HG03064 (cell line): Measurements from ENCODE around the gene TTC17.

Source experiments
- ATAC-seq: cut with Tn5 transposase; IDR thresholded peaks from one replicate; pipeline ENCODE4 v1.9.1; 2021; ENCODE audit warnings: low read depth; ENCODE audit not compliant: unreplicated experiment

Gene TTC17

GRCh38 chr11:43521471-43521870, 162.8 kb downstream of the TTC17 start:
- ATAC-seq, result no peak

- no peak for ATAC-seq
These were observed 164.9 kb downstream of the TTC17 start for GRCh38 chr11:43523632-43524031.

- no peak for ATAC-seq
These were observed 173.3 kb downstream of the TTC17 start for GRCh38 chr11:43532041-43532440.

GRCh38 chr11:43537833-43538615, 179.3 kb downstream of the TTC17 start:
- no peak for ATAC-seq

GRCh38 chr11:43541993-43542392, 183.3 kb downstream of the TTC17 start:
- ATAC-seq, result no peak

GRCh38 chr11:43542750-43543712, 184.3 kb downstream of the TTC17 start:
- no peak for ATAC-seq
